GM10266 (cell line): ENCODE results near the gene ALAD.
A peak's percentile ranks its signal among the peaks of the same experiment; 100 is the strongest.

Experiments
- DNase-seq: peaks from one replicate; pipeline ENCODE4 v3.0.0; 2012; ENCODE audit errors: extremely low spot score
- CTCF ChIP-seq: IDR thresholded peaks from 2 replicates; pipeline ENCODE4 v1.5.1; 2012; ENCODE audit warnings: mild to moderate bottlenecking, low read depth; ENCODE audit not compliant: control insufficient read depth, insufficient read depth; ENCODE audit errors: missing control alignments

The ALAD gene

GRCh38 chr9:113350107-113350661 lies 50.9 kb downstream of the ALAD start:
- DNase-seq: peak; percentile 57
- no peak for TF ChIP-seq CTCF

- peak; percentile 59 for DNase-seq
- no peak for TF ChIP-seq CTCF
Observed at GRCh38 chr9:113349445-113350094, 51.5 kb downstream of the ALAD start, which contains the start of gene BSPRY. Gene BSPRY (plus strand): TSS chr9:113349541. CDS start chr9:113349580, 39 bp downstream.

GRCh38 chr9:113349066-113349444 lies 52.0 kb downstream of the ALAD start:
- DNase-seq: no peak
- no peak for TF ChIP-seq CTCF

- no peak for DNase-seq
- TF ChIP-seq CTCF: no peak
Observed at GRCh38 chr9:113348437-113348836, 52.6 kb downstream of the ALAD start.

GRCh38 chr9:113345671-113346070 lies 55.4 kb downstream of the ALAD start:
- no peak for DNase-seq
- TF ChIP-seq CTCF: no peak

GRCh38 chr9:113345190-113345589 lies 55.9 kb downstream of the ALAD start:
- TF ChIP-seq CTCF: no peak
- no peak for DNase-seq

GRCh38 chr9:113343732-113344231 lies 57.3 kb downstream of the ALAD start:
- DNase-seq: no peak
- TF ChIP-seq CTCF: no peak
